Peyer's patch (tissue), 4 donors: Measurements from ENCODE around the gene CEP120. TPM values are rescaled to one million over a fixed set of nuclear protein-coding genes. Genes with fewer than 3 reads are reported as not detected.

Experiments
- DNase-seq, 3 donors: peaks; one replicate each; pipeline ENCODE4 v3.0.0-alpha.2; 2017 to 2019
- H3K27ac ChIP-seq, 4 donors: fragments of 200-600 bp; sonication (generic); one replicate each; pipeline ENCODE4 v1.5.1; 2016 to 2019
- H3K27me3 ChIP-seq, 2 donors: fragments of 200-600 bp; sonication (generic); one replicate each; pipeline ENCODE4 v1.5.1; 2019
- H3K36me3 ChIP-seq, 3 donors: fragments of 200-600 bp; sonication (generic); one replicate each; pipeline ENCODE4 v1.5.1; 2016 to 2019
- H3K4me1 ChIP-seq, 4 donors: fragments of 200-600 bp; sonication (generic); one replicate each; pipeline ENCODE4 v1.5.1; 2016 to 2019
- H3K4me3 ChIP-seq, 4 donors: fragments of 200-600 bp; sonication (generic); 1 replicate in 3 of 4; 2 replicates in 1 of 4; pipeline ENCODE4 v1.5.1; 2016 to 2019; ENCODE audit warnings: mild to moderate bottlenecking in 1 of 4
- H3K9me3 ChIP-seq, 4 donors: fragments of 200-600 bp; sonication (generic); one replicate each; pipeline ENCODE4 v1.5.1; 2016 to 2019; ENCODE audit warnings: mild to moderate bottlenecking in 1 of 4
- CTCF ChIP-seq, 6 experiments: fragments of 450-650 bp in 4 of 6; fragments of 200-600 bp in 2 of 6; sonication (generic) in 1 of 6; IDR thresholded peaks; one replicate each; pipeline ENCODE4 v1.5.1; 2017 to 2019; ENCODE audit warnings: antibody characterized with exemption in 6 of 6, mild to moderate bottlenecking in 3 of 6, moderate library complexity in 1 of 6
- POLR2A ChIP-seq, 2 donors: fragments of 450-650 bp; IDR thresholded peaks; one replicate each; pipeline ENCODE4 v1.5.1; 2017; ENCODE audit warnings: antibody characterized with exemption in 2 of 2, mild to moderate bottlenecking in 2 of 2, moderate library complexity in 2 of 2
- total RNA-seq, 4 donors: library from RNA; depleted of rRNA; stranded (reverse); fragments of >200 nt; gene quantifications; one replicate each; pipeline ENCODE4 v1.1.0, GENCODE V29; 2016

CEP120 gene
- total RNA-seq, 4 donors from 2014 or later = 10.5 to 47.9 (median 24.2) TPM

GRCh38 chr5:123444016-123444415 lies 20.8 kb upstream of the CEP120 start:
- TF ChIP-seq POLR2A (IDR thresholded peaks at IDR 0.05) (no peak), CTCF (IDR thresholded peaks at IDR 0.05) (no peak)
- Histone ChIP-seq H3K36me3 (no peaks in the 10 kb centered on the region), H3K4me3 (no peak overlapping the region)

GRCh38 chr5:123441408-123441807 lies 18.2 kb upstream of the CEP120 start:
- Histone ChIP-seq H3K4me3 (no peak overlapping the region), H3K36me3 (no peaks in the 10 kb centered on the region), H3K27ac (no peak overlapping the region), H3K4me1 (no peaks in the 10 kb centered on the region), H3K27me3 (no peaks in the 10 kb centered on the region), H3K9me3 (no peaks in the 10 kb centered on the region)
- DNase-seq = no peak
- TF ChIP-seq POLR2A (IDR thresholded peaks at IDR 0.05) = no peak
- no peak for TF ChIP-seq CTCF (IDR thresholded peaks at IDR 0.05)

More at GRCh38 chr5:123444016-123444415, 20.8 kb upstream of the CEP120 start:
- peaks cover 0 to 11% (median 0%) of the 10 kb centered on the region in 4 donors for H3K4me1 ChIP-seq
- DNase-seq = no peak
- H3K27ac ChIP-seq = no peak overlapping the region
- H3K27me3 ChIP-seq = no peaks in the 10 kb centered on the region
- no peaks in the 10 kb centered on the region for H3K9me3 ChIP-seq

DNA sequence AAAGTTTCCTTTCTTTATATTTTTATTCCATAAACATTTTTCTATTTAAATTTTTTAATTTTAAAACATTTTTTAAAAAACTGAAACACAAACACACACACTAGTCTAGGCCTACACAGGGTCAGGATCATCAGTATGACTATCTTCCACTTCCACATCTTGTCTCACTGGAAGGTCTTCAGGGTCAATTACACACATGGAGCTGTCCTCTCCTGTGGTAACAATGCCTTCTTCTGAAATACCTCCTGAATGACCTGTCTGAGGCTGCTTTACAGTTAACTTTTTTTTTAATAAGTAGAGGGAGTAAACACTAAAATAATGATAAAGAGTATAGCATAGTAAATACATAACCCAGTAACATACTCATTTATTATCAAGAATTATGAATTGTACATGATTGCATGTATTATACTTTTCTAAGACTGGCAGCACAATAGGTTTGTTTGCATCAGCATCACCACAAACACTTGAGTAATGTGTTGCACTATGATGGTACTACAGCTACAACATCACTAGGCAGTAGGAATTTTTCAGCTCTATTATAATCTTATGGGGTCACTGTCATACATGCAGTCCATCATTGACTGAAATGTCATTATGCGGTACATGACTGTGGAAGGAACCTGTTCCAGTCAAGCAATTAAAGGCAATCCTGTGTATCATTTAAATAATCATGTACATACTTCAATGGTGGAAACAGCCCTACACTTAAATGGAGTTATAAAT lies 17.4 kb upstream of the CEP120 start:
- Histone ChIP-seq H3K9me3 (no peaks in the 10 kb centered on the region), H3K4me1 (no peaks in the 10 kb centered on the region), H3K4me3 (no peak overlapping the region), H3K27me3 (no peaks in the 10 kb centered on the region), H3K36me3 (no peaks in the 10 kb centered on the region), H3K27ac (no peak overlapping the region)
- TF ChIP-seq POLR2A (IDR thresholded peaks at IDR 0.05) (no peak), CTCF (IDR thresholded peaks at IDR 0.05) (no peak)
- no peak for DNase-seq

- H3K27ac ChIP-seq = peak overlapping the region in 1 of 4 donors; percentile 14
Measured at GRCh38 chr5:123439709-123440108, 16.5 kb upstream of the CEP120 start.

GRCh38 chr5:123438902-123439301 lies 15.7 kb upstream of the CEP120 start:
- Histone ChIP-seq H3K36me3 (no peaks in the 10 kb centered on the region), H3K4me1 (no peaks in the 10 kb centered on the region), H3K9me3 (no peaks in the 10 kb centered on the region), H3K27me3 (no peaks in the 10 kb centered on the region), H3K27ac (peak overlapping the region in 1 of 4 donors; percentile 14), H3K4me3 (no peak overlapping the region)
- no peak for TF ChIP-seq POLR2A (IDR thresholded peaks at IDR 0.05)
- TF ChIP-seq CTCF (IDR thresholded peaks at IDR 0.05) = no peak
- no peak for DNase-seq

More at GRCh38 chr5:123439709-123440108, 16.5 kb upstream of the CEP120 start:
- H3K4me1 ChIP-seq = no peaks in the 10 kb centered on the region
- H3K27me3 ChIP-seq = no peaks in the 10 kb centered on the region
- no peak for TF ChIP-seq POLR2A (IDR thresholded peaks at IDR 0.05)
- TF ChIP-seq CTCF (IDR thresholded peaks at IDR 0.05) = no peak
- DNase-seq = no peak
- no peaks in the 10 kb centered on the region for H3K36me3 ChIP-seq
- H3K4me3 ChIP-seq = no peak overlapping the region
- no peaks in the 10 kb centered on the region for H3K9me3 ChIP-seq
